ENCODE measurements around the gene TDRD9.

Gene TDRD9

GRCh38 chr14:104075530-104076151 lies 147.4 kb downstream of the TDRD9 start:
- no peak for DNase-seq (ENCODE audit: low read depth, low spot score)

GRCh38 chr14:104076743-104077142 lies 148.5 kb downstream of the TDRD9 start:
- no peak for DNase-seq (ENCODE audit: low read depth, low spot score)

GRCh38 chr14:104078031-104078455 lies 149.8 kb downstream of the TDRD9 start:
- peak; percentile 68 for DNase-seq (ENCODE audit: low read depth, low spot score)

GRCh38 chr14:104080376-104081260 lies 152.4 kb downstream of the TDRD9 start:
- DNase-seq (ENCODE audit: low read depth, low spot score), result no peak

- DNase-seq (ENCODE audit: low read depth, low spot score), result no peak
Measured at GRCh38 chr14:104081261-104081835, 153.1 kb downstream of the TDRD9 start.

GRCh38 chr14:104081951-104082464 lies 153.8 kb downstream of the TDRD9 start:
- DNase-seq (ENCODE audit: low read depth, low spot score), result no peak

- no peak for DNase-seq (ENCODE audit: low read depth, low spot score)
Measured at GRCh38 chr14:104082807-104083206, 154.6 kb downstream of the TDRD9 start.

GRCh38 chr14:104084251-104085002 lies 156.2 kb downstream of the TDRD9 start:
- no peak for DNase-seq (ENCODE audit: low read depth, low spot score)

GRCh38 chr14:104085032-104085888 lies 157.0 kb downstream of the TDRD9 start, which contains the start of gene ASPG:
TSS of gene ASPG (plus strand) at chr14:104085700. CDS start at chr14:104085771, 71 bp downstream.
- no peak for DNase-seq (ENCODE audit: low read depth, low spot score)

GRCh38 chr14:104085889-104086201 lies 157.6 kb downstream of the TDRD9 start:
- no peak for DNase-seq (ENCODE audit: low read depth, low spot score)

GRCh38 chr14:104086210-104086660 lies 158.0 kb downstream of the TDRD9 start:
- DNase-seq (ENCODE audit: low read depth, low spot score), result no peak

- no peak for DNase-seq (ENCODE audit: low read depth, low spot score)
Measured at GRCh38 chr14:104086661-104087461, 158.6 kb downstream of the TDRD9 start.

- DNase-seq (ENCODE audit: low read depth, low spot score), result no peak
Measured at GRCh38 chr14:104087505-104087904, 159.2 kb downstream of the TDRD9 start.

GRCh38 chr14:104087981-104088850 lies 160.0 kb downstream of the TDRD9 start:
- no peak for DNase-seq (ENCODE audit: low read depth, low spot score)

GRCh38 chr14:104090071-104090748 lies 162.0 kb downstream of the TDRD9 start:
- no peak for DNase-seq (ENCODE audit: low read depth, low spot score)

GRCh38 chr14:104091061-104091926 lies 163.0 kb downstream of the TDRD9 start:
- no peak for DNase-seq (ENCODE audit: low read depth, low spot score)
